NCI-H1436 (cell line): ENCODE results near the gene SEMA6B.
"Not testable (repeated sequence)": the region's sequence is repeated elsewhere in the genome, so short reads cannot be mapped to it uniquely, and the experiment has no call there.

Source experiments
- DNase-seq: peaks from one replicate; lab custom pipeline; 2025; lab: John Stamatoyannopoulos, UW

SEMA6B gene

DNA sequence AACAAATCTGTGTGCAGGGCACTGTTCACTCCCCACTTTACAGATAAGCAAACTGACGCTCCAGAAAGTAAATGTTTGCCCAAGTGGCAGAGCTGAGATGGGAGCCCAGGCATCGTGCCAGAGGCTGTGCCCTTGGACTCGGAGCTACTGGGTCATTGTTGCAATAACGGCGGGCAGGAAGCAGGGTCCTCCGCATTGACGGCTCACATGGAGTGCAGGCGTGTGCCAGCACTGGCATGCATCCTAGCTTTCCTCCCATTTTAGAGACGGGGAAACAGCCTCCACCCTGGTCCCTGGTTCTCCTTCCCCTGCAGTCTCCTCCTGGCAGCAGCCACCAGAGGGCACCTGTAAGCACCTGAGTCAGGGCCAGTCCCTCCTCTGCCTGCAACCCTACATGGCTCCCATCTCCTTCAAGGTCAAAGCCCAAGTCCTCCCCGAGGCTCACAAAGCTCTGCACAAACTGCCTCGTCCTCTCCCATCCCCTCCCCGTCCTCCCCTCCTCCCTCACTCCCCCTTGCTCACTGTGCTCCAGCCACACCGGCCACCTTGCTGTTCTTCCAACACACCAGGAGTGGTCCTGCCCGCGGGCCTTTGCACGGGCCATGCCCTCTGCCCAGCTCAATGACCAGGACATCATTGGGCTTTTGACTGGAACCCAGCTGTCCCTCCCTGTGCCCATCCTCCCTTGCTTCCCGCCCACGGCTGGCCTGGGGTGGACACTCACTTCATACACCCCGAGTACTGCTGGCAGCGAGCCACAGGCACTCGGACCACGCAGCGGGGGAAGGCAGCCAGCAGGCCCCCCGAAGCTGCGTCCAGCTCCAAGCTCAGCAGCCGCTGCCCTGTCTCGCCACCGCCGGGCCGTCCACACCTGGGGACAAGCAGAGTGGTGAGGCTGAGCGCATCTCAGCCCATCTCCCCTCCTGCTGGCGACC lies 11.9 kb downstream of the SEMA6B start:
- no peak for DNase-seq

DNA sequence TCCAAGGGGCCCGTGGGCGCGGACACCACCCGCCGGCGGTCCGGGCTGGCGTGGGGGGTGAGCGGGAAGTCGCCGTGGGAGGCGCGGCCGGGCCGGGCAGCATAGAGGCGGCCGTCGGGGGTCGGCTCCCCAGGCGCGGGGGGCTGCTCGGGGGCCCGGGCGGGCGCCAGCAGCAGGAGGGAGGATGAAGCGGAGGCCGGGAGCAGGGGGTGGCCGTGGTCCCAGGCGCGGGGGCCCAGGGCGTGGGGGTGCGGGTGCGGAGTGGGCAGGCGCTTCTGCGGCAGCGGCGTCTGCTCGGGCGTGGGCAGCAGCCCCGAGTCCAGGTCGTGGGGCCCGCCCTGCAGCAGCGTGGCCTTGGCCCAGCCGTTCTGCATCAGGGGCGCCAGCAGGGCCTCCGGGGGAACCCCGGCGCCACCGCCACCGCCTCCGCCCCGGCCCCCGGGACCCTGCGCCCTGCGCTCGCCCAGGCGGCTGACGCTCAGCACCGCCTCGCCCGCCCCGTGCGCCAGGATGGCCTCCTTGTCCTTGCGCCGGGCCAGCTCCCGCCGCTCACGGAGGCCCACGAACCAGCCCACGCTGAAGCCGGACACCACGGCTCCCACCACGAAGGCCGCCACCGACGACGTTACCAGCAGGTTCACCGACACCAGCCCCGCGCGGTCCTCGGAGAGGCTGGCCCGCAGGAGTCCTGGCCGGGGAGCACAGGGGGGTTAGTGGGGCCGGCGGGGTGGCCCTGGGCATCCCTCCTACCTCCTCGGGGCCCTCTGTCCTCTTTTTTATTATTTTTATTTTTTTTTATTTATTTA lies 15.4 kb downstream of the SEMA6B start:
- DNase-seq = no peak

GRCh38 chr19:4542896-4543841 lies 16.3 kb downstream of the SEMA6B start:
- no peak for DNase-seq

DNA sequence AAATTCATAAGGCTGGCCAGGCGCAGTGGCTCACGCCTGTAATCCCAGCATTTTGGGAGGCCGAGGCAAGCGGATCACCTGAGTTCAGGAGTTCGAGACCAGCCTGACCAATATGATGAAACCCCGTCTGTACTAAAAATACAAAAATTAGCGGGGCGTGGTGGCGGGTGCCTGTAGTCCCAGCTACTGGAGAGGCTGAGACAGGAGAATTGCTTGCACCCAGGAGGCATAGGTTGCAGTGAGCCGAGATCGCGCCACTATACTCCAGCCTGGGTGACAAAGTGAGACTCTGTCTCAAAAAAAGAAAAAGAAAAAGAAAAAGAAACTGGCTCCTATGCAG lies 17.7 kb downstream of the SEMA6B start:
- DNase-seq = not testable (repeated sequence)

GRCh38 chr19:4541114-4541805 lies 18.2 kb downstream of the SEMA6B start:
- DNase-seq = no peak

GRCh38 chr19:4539693-4540581 lies 19.5 kb downstream of the SEMA6B start, which contains the start of gene LRG1:
Gene LRG1 (minus strand): TSS chr19:4540036. CDS start chr19:4540013, 23 bp downstream.
- DNase-seq = no peak

- DNase-seq = no peak
These were observed 20.3 kb downstream of the SEMA6B start for GRCh38 chr19:4539169-4539692.

- no peak for DNase-seq
These were observed 20.9 kb downstream of the SEMA6B start for GRCh38 chr19:4538601-4538954.

DNA sequence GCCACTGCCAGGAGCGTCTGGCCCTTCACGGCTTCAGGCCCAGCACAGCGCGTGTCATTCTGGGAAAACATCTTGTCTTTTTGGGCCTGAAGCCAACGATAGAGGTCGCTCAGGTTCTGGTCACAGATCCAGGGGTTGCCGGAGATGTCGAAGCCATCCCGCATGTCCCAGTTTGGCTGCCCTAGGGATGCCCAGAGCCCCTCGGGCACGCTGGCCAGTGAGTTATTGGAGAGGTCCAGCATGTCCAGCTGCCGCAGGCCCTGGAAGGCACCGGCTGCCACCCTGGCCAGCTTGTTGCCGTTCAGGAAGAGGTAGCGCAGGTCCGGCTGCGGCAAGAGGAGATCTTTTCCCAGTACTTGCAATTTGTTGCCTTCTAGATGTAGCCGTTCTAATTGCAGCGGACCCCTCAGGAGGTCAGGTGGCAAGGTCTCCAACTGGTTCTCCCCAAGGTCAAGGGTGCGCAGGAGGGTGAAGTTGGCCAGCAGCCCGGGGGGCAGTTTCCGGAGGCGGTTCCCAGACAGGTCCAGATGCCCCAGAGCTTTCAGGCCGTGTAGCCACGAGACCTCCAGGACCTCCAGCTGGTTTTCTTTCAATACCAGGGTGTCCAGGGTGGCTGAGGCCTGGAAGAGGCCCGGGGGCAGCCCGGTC lies 21.4 kb downstream of the SEMA6B start:
- DNase-seq = no peak

DNA sequence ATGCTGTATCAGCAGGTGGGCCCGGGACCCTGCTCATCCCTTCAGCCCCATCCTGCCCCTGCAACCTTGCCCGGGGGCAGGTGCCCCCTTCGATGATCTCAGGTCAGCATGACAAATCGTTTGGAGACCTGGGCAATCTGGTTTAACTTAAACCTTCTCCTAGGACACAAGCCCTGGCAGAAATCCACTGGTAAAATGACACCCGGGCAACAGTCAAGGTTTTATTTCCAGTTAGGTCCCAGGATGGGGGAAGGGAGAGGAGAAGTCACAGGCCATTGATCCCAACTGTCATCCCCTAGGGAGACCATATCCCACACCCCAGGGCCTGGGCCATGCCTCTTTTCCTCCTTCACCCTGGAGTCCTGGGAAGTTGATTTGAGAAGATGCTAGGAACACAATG lies 22.7 kb downstream of the SEMA6B start:
- no peak for DNase-seq

DNA sequence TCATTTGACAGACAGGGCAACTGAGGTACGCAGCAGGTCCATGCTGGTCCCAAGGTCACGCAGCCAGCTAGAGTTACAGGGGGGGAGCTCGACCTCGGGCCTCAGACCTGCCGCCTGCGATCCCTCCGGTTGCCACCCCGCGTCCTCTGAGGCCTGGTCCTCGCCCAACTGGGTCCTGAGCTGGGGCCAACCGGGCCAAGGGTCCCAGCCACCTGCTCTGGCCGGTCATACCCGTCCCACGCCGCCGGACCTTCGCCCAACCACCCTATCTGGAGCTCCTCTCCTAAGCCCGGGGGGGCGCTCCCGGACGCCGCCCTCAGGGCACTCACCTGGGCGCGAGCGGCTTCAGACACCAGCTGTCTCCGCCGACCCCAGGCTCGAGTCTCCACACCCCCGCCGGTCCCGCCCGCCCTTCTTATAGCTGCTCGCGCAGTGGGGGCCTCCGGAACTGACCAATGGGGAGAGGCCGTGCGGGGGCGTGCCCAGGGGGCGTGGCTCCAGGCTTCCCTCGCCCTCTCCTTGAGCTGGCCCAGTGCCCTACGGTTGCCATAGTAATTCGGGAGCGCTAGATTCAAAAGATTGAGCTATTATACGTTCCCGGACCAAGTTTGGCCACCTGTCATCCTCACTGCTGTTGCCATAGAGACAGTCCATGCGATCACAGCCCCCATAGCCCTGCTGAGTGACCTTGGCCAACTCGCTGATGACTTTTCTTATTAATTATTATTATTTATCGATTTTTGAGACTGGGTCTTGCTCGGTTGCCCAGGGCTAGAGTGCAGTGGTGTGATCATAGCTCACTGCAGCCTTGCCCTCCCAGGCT lies 24.4 kb downstream of the SEMA6B start, which contains the start of gene PLIN5:
PLIN5 (minus strand) TSS at position 389 of the 823 bp plus-strand sequence. CDS start 1,150 bp downstream, outside the sequence.
- peak; percentile 81 for DNase-seq

DNA sequence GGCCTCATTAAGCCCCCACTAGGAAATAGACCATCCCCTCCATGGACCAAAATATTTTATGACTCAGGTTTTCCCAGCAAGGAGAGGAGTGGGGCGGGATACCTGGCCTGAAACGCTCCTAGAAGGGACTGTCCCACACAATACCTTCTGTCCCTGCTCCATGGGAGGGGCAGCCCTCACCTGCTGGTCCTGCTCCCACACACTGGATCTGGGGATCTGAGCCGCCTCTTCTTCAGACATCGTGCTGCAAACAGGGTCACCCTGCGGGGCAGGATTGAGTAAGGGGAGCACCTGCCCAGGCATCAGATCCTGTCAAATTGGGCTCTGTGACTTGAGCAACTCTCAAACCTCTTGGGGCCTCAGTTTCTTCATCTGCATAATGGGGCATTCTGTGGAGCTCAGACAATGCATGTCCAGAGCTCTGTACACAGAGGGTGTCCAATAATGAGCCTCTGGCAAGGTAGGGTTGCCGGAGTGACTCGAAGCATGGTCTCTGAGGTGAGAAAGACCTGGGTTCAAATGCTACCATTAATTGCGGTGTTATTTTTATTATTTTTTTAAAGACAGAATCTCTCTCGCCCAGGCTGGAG lies 25.6 kb downstream of the SEMA6B start:
- DNase-seq = no peak

DNA sequence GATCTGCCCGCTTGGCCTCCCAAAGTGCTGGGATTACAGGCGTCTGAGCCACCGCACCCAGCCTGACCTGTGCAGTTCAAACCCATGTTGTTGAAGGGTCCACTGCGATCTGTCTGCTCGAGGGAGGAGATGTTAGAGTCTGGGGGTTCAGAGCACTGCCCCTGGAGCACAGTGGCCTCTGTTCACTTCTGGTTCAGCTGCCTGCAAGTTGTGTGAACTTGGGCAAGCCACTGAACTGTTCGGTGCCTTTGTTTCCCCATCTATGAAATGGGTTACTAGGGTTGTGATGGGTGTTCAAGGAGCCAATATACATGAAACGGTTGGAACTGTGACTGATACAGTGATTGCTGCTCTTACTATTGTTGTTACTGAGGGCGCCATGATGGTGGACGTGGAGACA lies 26.1 kb downstream of the SEMA6B start:
- DNase-seq = no peak

DNA sequence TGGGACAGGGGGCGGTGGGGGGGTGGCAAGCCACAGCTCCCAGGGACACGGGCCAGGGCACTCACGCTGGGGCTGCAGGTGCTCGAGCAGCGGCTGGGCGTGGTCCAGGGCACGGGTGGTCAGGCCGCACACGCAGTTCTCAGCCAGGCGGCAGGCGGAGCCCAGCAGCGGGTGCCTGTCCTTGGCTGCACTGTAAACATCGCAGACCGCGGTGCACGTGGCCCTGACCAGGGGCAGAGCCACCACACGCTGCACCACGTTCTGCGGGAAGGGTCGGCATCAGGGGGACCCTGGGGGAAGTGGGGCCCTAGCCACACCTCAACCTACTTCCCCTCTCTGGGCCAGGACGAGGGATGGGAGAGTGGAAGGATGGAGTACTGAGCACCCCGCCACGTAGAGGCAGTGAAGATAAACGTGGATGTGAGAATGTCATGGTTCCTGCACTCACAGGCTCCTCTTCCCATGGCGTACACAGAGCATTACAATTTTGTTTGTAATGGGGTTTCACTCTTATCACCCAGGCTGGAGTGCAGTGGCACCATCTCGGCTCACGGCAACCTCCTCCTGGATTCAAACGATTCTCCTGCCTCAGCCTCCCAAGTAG lies 27.8 kb downstream of the SEMA6B start:
- no peak for DNase-seq

DNA sequence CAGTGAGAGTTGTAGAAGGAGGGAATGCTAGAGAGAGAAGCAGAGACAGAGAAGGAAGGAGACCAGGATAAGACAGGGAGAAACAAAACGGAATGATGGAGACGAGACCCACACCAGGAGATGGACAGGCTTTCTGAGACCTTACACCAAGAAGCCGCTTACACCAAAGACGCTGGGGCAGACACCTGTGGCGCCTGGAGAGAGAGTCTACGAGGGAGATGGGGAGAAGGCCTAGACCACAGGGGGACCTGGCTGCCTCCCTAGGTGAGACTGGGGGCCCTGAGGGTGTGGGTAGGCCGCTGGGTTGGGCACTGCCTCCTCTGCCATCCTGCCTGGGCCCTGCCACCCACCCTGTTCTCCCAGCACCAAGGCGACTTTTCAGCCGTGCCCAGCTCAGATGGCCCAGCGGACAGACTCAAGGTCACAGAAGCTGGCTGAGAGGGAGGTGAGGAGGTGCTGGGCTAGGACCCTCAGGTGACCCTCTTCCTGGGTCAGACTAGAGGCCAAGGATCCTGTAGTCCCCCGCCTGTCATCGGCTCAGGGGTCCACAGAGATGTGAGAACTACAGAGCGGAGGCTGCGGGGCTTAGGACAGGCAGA lies 29.5 kb downstream of the SEMA6B start:
- DNase-seq = no peak

DNA sequence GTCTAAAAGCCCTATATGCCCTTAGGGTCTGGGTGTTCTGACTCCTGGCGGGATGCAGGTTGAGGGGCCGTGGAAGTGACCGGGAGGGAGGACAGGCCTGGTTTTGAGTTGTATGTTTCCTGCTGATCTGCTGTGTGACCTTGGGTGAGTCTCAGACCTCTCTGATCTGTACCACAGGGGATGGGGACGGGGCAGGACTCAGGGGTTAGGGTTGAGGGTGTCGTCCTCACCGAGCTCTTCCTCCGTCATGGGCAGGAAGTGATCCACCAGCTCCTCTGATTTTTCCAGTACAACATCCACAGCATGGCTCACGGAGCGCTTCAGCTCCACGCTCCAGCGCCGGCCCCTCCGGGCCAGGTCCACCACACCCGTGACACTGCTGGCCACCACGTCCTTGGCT lies 30.6 kb downstream of the SEMA6B start:
- no peak for DNase-seq

GRCh38 chr19:4527377-4527776 lies 32.1 kb downstream of the SEMA6B start:
- DNase-seq = not testable (repeated sequence)
